HG03095 (cell line): ENCODE measurements around the gene SFXN3.
A peak's percentile ranks its signal among the peaks of the same experiment; 100 is the strongest.

Experiments
- ATAC-seq: cut with Tn5 transposase; IDR thresholded peaks from one replicate; pipeline ENCODE4 v1.9.1; 2021; ENCODE audit warnings: moderate library complexity; ENCODE audit not compliant: unreplicated experiment

Gene SFXN3

DNA sequence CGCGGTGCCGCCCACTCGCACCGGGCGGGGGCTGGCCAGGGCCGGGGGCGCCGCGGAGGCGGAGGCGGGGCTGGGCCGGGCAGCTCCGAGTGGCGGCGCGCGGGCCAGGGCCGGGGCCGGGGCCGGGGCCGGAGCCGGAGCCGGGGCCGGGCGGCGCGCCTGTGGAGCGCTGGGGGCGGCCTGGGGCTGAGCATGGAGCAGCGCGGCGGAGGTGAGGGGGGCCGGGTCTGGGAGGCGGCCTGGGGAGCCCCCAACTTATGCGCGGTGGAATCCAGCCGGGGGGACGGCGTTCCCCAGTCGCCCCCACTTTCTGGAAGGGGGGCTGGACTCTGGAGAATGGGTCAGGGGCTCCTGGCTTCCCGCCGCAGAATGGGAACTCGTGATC, 31.3 kb upstream of the SFXN3 start, which contains the start of gene LZTS2:
Gene LZTS2, plus strand, starts transcription at position 67 of the 385 bp plus-strand sequence. CDS start 2,731 bp downstream, outside the sequence.
- no peak for ATAC-seq

DNA sequence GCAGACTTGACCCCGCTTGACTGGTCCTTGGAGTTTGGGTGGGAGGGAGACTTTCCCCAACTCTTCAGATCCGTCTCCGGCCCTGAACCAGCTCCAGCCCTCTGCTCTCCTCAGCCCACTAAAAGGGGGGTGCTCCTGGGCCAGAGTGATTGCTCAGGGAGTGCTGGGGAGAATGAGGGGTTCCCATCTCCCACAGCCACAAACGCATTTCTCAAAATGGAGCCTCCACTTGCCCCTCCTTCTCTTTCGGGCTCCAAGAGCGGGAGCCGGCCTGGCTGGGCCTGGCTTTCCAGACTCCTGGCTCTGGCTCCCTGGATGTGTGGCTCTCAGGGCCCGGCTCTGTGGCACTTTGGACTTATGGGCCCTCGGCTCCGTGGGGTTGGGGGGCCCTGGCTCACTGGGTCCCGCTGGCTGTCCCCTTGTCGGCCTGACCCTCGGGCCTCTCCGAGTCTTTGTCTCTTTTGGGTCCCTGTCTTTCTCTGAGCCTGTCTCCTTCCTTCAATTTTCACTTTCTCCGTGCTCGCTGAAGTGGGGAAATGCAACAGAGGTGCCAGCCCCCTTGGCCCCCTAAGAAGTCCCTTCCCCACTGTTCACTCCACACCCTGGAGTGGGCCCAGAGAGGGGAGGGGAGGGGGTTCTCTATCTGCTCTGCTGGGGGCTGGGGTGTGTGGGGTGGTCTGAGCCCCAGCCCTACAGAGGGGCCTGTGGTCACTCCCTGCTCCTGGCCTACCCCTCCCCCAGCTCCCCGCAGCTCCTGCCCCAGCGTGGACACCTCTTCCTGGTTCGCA, 30.7 kb upstream of the SFXN3 start:
- no peak for ATAC-seq

DNA sequence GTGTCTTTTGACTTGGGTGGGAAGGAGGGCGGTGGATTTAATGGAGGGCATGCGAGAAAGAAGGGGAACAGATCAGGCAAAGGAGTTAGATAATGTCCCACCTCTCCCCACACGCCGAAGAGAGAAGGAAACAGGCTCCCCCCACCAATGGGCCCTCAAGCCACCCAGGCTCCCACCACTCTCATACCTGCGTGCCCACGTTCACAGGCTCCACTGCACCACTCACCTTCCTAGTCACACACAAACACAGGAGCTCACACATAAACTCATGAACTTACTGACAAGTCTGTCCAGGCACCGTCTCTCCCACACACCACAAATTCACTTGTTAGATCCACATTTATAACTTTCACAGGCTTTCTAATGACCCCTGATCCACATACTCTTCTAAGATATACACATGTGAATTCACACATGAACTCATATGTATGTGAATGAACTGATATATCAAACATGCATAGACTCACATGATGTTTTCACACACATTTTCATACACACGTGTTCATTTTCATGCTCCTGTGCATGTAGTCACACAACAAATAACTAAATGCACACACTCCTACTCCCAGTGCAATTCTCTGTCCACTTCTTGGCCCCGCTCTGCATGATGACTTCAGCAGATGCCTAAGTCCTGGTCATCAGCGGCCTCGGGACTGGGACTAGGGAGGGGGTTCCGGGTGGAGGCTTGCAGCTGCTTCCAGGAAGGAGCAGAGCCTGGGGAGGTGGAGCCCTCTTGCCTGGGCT, 29.9 kb upstream of the SFXN3 start:
- ATAC-seq = no peak

DNA sequence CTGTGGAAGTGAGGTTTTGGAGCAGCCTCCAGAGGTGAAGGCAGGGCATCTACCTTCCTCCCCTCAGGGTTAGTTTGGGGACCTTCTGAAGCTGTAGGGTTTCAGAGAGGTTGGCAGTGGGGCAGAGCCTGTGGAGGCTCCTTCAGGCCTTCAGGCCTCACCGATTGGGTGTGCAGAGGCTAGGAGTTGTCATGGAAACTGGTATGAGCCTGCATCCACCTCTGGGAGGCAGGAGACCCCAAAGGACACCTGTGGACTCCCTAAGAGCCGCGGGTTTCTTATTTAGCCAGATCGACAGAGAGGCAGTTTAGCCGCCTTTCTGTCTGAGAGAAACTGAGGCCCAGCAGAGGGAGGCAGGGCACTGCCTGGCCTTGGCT, 29.4 kb upstream of the SFXN3 start:
- no peak for ATAC-seq

DNA sequence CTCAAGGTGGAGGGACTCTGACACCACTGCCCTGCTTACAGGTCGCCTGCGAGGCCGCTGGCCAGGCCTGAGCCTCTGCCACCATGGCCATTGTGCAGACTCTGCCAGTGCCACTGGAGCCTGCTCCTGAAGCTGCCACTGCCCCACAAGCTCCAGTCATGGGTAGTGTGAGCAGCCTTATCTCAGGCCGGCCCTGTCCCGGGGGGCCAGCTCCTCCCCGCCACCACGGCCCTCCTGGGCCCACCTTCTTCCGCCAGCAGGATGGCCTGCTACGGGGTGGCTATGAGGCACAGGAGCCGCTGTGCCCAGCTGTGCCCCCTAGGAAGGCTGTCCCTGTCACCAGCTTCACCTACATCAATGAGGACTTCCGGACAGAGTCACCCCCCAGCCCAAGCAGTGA, 28.6 kb upstream of the SFXN3 start:
- ATAC-seq = no peak

DNA sequence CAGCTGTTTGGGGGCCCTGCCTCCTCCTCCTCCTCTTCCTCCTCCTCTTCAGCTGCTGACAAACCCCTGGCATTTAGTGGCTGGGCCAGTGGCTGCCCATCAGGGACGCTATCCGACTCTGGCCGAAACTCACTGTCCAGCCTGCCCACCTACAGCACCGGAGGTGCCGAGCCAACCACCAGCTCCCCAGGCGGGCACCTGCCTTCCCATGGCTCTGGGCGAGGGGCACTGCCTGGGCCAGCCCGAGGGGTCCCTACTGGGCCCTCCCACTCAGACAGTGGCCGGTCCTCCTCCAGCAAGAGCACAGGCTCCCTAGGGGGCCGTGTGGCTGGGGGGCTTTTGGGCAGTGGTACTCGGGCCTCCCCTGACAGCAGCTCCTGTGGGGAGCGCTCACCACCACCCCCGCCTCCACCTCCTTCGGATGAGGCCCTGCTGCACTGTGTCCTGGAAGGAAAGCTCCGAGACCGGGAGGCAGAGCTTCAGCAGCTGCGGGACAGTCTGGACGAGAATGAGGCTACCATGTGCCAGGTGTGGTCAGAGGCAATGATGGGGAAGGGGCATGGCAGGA, 27.3 kb upstream of the SFXN3 start:
- no peak for ATAC-seq

DNA sequence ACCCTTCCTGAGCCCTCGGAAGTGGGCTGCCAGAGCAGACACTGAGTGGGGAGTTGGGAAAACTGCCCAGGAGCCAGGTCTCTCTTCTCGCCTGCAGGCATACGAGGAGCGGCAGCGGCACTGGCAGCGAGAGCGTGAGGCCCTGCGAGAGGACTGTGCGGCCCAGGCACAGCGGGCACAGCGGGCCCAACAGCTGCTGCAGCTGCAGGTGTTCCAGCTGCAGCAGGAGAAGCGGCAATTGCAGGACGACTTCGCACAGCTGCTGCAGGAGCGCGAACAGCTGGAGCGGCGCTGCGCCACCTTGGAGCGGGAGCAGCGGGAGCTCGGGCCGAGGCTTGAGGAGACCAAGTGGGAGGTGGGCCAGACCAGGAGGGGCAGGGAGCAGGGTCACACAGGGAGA, 25.7 kb upstream of the SFXN3 start:
- ATAC-seq = no peak

DNA sequence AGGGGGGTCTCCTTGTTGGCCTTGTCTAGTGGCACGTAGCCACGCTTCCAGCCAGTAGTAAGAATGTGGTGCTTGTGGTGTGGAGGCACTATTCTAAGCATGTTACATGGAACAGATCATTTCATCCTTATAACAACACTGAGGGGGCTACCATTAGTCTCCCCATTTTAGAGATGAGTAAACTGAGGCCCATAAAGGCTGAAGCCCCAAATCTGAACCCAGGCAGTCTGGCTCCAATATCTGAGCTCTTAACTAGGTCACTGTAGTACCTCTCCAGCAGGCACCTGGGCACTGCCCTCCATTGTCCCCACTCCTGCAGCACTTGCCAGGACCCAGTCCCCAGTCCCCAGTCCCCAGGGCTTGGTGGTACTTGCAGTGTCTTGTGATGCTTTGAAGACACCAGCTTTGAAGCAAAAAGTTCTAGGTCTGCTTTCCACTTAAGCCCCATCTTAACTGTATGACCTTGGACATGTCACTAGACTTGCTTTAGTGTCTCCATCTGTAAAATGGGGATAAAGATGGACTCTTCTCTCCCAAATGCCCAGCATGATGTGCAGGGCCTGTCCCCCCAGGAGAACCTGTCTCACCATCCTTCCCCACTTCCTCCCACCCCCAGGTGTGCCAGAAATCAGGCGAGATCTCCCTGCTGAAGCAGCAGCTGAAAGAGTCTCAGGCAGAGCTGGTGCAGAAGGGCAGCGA, 25.0 kb upstream of the SFXN3 start:
- no peak for ATAC-seq

DNA sequence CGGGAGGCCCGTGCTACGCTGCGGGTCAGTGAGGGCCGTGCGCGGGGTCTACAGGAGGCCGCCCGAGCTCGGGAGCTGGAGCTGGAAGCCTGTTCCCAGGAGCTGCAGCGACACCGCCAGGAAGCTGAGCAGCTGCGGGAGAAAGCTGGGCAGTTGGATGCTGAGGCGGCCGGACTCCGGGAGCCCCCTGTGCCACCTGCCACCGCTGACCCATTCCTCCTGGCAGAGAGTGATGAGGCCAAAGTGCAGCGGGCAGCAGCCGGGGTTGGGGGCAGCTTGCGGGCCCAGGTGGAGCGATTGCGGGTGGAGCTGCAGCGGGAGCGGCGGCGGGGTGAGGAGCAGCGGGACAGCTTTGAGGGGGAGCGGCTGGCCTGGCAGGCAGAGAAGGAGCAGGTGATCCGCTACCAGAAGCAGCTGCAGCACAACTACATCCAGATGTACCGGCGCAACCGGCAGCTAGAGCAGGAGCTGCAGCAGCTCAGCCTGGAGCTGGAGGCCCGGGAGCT, 24.4 kb upstream of the SFXN3 start:
- ATAC-seq = no peak

DNA sequence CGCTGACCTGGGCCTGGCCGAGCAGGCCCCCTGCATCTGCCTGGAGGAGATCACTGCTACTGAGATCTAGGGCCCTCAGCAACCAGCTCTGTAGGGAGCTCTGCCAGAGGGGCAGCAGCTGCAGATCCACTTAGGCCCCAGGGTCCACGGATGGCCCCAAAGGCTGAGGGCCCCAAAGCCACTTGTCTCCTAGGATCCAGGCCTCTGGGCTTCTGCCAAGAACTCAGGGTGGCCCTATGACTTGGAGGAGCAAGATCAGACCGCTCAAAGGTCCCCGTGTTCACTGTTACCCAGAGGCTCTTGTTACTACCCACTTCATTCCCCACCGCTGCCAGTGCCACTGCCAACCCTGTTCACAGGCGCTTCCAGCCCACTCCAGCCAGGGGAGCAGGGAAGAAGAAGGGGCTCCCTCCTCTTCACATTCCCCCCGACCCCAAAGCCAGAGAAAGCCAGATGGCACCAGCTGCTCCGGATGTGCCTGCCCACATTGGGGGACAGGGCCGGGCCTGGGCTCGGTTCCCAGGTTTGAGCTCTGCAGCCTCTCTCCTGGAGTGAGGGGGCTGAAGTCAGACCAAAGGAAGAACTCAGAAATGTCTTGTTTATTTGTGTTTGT, 23.8 kb upstream of the SFXN3 start:
- ATAC-seq = no peak

DNA sequence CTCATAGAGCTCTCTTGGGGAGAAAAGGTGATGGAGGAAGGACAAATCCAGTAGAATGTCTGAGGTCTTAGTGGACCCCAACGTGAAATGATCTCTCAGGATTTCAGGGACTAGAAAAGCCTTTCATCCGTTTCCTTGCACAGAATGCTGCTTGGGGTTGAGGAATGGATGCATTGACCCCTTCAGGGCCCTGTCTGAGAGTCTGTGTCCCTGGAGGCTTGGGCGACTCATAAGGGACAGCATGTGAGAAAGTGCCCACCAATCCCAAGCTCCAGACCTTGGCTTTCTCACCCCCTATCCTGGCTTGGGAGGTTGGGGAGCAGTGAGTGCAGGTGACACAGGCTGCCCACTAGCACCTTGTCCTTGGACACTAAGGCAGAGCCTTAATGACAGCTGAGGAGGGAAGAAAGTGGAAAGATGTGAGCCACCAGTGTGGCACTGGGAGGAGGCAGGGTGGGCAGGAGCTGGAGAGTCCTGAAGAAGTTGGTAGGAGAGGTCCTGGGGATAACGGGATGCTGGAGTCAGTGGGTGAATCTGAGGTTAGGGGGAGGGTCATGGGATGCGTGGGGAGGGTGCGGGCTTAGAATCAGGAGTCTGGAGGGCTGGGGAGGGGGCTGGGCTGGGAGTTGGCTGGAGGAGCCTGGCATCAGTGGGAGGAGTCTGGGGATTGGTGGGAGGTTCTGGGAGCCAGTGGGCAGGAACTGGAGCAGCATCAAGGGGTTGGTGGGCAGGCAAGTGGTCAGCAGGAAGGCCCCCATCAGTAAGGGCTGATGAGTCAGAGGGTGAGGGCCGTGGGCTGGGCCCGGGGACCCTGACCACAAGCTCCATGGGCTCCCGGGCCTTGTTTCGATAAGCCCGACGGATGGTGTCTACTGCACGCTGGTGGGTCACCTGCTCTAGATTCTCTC, 22.9 kb upstream of the SFXN3 start:
- ATAC-seq = no peak

DNA sequence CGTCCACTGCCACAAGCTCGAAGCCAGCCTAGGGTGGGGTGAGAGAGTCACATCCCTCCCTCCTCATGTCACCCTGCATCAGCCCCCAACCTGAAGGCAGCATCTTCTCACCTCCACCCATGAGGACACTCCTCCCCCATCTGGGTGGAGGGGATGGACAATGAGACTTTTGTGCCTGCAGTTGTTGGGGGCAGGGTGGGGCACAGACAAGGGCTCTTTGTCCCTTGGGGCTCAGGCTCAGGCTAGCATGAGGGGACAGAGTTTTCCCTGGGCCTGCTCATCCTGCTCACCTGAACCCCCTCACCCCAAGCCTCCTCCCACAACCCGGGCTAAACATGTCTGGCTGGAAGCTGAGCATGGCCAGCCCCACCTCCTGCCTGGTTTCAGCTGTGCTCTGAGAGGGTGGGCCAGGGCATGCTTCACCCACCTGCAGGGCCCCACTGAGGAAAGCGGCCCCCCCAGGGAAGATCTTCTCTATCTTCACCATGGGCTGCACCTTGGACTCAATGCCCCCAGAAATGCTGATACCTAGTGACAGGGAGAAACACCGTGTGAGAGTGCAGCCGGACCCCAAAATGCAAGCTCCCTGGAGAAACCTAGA, 22.1 kb upstream of the SFXN3 start:
- no peak for ATAC-seq

DNA sequence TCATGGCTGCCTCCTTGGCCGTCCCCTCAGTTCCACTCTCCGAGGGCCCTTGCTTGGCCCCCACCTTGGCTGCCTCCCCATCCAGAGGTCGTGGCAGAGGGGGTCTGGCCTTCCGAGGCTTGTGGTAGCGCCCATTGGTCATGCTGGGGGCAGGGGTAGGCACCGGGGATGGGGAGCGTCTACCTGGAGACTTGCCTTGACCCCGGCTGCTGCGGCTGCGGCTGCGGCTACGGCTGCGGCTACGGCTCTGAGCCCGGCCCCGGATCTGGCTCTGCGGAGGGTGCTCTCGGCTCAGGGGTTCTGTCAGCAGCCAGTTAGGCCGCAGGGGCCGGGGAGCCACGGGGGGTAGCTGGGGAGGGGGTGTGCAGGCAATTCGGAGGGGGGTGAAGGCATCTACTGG, 20.7 kb upstream of the SFXN3 start:
- ATAC-seq = no peak

DNA sequence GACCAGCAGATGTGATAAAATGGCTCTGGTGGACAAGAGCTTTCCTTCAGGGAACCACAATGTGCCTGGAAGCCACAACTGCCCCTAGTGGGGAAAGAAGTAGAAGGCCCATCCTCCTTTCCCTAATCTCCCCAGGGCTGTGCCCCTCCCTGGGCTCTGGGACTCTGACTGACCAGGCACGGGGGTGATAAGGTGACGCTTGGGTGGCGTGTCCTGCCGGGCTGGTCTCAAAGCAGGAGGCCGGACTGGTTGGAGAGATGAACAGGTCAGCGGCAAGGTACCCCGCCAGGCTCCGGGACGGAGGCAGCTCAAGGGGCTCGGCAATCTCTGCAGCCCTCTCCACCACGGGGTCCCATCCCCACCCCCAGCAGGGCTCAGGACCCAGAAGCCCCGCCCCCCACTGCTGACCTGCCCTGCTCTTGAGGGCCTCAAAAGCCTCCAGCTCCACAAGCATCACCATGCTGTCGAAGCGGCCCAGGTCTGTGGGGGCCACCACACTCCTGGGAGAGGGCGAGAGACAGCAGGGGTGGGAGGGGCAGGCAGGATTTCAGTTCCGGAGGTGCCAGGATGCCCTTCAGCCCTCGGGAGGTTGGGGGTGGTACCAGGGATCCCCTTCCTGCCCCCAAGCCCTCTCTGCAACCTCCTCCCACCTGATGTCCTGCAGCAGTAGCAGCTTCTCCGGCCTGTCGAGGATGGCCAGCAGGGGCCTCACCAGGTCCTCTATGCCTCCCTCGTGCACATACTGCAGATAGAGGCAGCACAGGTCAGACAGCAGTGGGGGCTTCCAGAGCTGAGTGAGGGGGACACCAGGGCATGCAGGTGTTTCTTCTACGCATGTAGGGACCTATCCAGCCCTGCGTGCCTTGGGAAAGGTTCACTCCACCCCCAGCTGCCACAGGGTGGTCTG, 19.3 kb upstream of the SFXN3 start:
- ATAC-seq = no peak

DNA sequence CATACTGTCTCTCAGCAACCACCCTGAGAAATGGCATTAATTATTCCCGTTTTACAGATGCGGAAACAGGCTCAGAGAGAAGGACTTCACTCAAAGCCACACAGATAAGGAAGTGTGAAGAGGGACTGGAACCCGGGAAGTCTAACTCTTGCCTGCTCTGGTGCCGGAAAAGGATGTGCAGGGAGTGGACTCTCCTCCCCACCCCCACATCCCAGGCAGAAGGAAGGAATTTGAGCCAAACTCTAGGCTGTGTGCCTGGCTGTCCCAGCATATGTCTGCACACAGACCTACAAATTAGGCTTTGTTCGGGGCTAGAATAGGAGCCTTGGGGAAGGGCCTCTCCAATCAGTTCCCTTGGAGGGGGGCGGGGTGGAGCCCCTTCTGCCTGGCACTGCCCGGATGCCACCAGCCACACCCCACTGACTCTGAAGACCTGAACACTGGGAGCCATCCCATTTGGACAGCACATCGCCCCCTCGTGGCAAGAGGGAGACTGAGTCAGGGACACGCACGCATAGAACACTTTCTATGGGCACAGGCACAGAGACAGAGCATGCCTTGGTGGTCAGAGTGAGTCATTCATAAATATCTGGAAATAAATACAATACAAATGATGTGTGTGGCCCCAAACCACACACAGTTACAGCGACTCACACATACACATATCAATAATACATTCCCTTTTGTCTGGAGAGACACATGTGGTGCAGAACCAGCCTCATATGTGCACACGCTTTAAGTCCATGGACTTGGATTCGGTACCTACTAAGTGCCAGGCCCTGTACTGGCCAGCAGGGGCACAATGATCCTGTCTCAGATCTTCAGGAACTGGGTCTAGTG, 18.3 kb upstream of the SFXN3 start:
- ATAC-seq = peak; percentile 80

DNA sequence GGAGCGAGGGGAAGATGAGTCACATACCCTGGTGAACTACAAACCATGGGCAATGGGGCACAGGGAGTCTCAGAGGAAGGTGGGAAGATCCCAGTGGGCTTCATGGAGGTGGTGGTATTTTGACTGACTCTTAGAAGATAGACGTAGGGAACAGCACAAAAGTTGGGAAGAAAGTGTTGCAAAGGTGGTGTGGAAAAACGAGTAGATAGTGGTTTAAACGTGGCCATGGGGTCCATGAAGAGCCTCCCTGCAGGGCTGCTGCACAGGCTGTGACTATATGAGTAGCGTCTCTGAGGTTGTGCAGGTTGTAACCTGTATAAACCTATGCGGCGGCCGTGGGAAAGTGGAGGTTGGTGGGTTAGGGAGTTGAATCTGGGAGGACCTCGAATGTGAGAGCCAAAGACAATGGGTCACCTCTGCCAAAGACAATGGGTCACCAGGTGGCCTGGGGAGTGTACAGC, 17.6 kb upstream of the SFXN3 start:
- ATAC-seq = no peak

DNA sequence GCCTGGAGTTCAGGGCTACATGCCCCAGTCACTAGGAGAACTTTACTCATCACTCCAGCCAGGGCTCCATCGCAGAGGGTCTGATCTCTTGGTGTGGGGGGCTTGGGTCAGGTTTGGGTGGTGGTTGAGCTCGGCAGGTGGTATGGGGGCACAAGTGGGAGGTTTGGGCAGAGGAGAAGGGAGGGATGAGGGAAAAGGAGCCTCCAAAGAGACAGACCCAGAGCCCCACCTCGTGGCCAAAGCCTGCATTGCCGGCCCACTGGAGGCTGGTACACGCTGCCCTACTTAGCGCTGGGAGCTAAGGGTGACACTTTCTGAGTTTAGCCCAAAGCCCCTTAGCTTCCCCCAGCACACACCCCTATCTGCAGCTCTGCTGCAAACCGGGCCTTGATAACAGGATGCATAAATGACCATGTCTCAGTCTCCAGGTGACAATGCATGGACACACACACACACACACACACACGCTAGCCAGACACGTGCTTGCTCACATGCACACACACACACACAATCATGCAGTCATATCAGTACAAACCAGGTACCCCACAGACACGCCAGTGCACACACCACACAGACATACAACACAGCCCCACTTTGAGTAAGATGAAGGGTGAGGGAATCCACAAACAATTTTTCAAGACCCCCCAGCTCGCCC, 16.7 kb upstream of the SFXN3 start:
- no peak for ATAC-seq
